Measurements from ENCODE around the gene DR1.

DR1 gene

GRCh38 chr1:93345633-93346420 is at the start of gene DR1:
Gene DR1 (plus strand): TSS chr1:93345907. CDS start chr1:93346646, 739 bp downstream.
- H3K27ac ChIP-seq (ENCODE audit: low read depth, low read length), result peak within 1 kb of the TSS; percentile 98
- peaks cover 0 to 3% of the 10 kb centered on the region in 2 donors for H3K36me3 ChIP-seq (ENCODE audit: control insufficient read depth in 1 of 2, insufficient read depth in 2 of 2, low read length in 2 of 2)
- no peaks in the 10 kb centered on the region for H3K9me3 ChIP-seq (ENCODE audit: control insufficient read depth in 1 of 2, low read length in 2 of 2)
- H3K9ac ChIP-seq (ENCODE audit: low read depth in 1 of 2, low read length in 2 of 2), result peak within 1 kb of the TSS; percentile 92 to 98
- H3K4me3 ChIP-seq (ENCODE audit: low read depth in 1 of 2, low read length in 2 of 2), result peak within 1 kb of the TSS; percentile 96 to 97
- H3K4me1 ChIP-seq (ENCODE audit: control insufficient read depth in 1 of 2, insufficient read depth in 2 of 2, low read length in 2 of 2), result peaks cover 16 to 25% of the 10 kb centered on the region in 2 donors
- no peaks in the 10 kb centered on the region for H3K27me3 ChIP-seq (ENCODE audit: control insufficient read depth in 1 of 2, insufficient read depth in 2 of 2, low read length in 2 of 2)

- Histone ChIP-seq H3K9ac (ENCODE audit: low read depth in 1 of 2, low read length in 2 of 2) (no peak overlapping the region), H3K36me3 (ENCODE audit: control insufficient read depth in 1 of 2, insufficient read depth in 2 of 2, low read length in 2 of 2) (no peaks in the 10 kb centered on the region), H3K27ac (ENCODE audit: low read depth, low read length) (no peak overlapping the region), H3K9me3 (ENCODE audit: control insufficient read depth in 1 of 2, low read length in 2 of 2) (no peaks in the 10 kb centered on the region), H3K27me3 (ENCODE audit: control insufficient read depth in 1 of 2, insufficient read depth in 2 of 2, low read length in 2 of 2) (no peaks in the 10 kb centered on the region), H3K4me3 (ENCODE audit: low read depth in 1 of 2, low read length in 2 of 2) (no peak overlapping the region), H3K4me1 (ENCODE audit: control insufficient read depth in 1 of 2, insufficient read depth in 2 of 2, low read length in 2 of 2) (no peaks in the 10 kb centered on the region)
These were observed 49.1 kb upstream of the DR1 start for GRCh38 chr1:93296555-93297154.

GRCh38 chr1:93301131-93301530 is 44.6 kb upstream of the DR1 start:
- Histone ChIP-seq H3K9me3 (ENCODE audit: control insufficient read depth in 1 of 2, low read length in 2 of 2) (no peaks in the 10 kb centered on the region), H3K4me3 (ENCODE audit: low read depth in 1 of 2, low read length in 2 of 2) (no peak overlapping the region), H3K4me1 (ENCODE audit: control insufficient read depth in 1 of 2, insufficient read depth in 2 of 2, low read length in 2 of 2) (no peaks in the 10 kb centered on the region), H3K27ac (ENCODE audit: low read depth, low read length) (no peak overlapping the region), H3K9ac (ENCODE audit: low read depth in 1 of 2, low read length in 2 of 2) (no peak overlapping the region), H3K36me3 (ENCODE audit: control insufficient read depth in 1 of 2, insufficient read depth in 2 of 2, low read length in 2 of 2) (no peaks in the 10 kb centered on the region), H3K27me3 (ENCODE audit: control insufficient read depth in 1 of 2, insufficient read depth in 2 of 2, low read length in 2 of 2) (no peaks in the 10 kb centered on the region)

GRCh38 chr1:93302078-93302477 is 43.6 kb upstream of the DR1 start:
- Histone ChIP-seq H3K27me3 (ENCODE audit: control insufficient read depth in 1 of 2, insufficient read depth in 2 of 2, low read length in 2 of 2) (no peaks in the 10 kb centered on the region), H3K9ac (ENCODE audit: low read depth in 1 of 2, low read length in 2 of 2) (no peak overlapping the region), H3K36me3 (ENCODE audit: control insufficient read depth in 1 of 2, insufficient read depth in 2 of 2, low read length in 2 of 2) (no peaks in the 10 kb centered on the region), H3K27ac (ENCODE audit: low read depth, low read length) (no peak overlapping the region), H3K9me3 (ENCODE audit: control insufficient read depth in 1 of 2, low read length in 2 of 2) (no peaks in the 10 kb centered on the region), H3K4me3 (ENCODE audit: low read depth in 1 of 2, low read length in 2 of 2) (no peak overlapping the region), H3K4me1 (ENCODE audit: control insufficient read depth in 1 of 2, insufficient read depth in 2 of 2, low read length in 2 of 2) (no peaks in the 10 kb centered on the region)

GRCh38 chr1:93304716-93305138 is 41.0 kb upstream of the DR1 start:
- Histone ChIP-seq H3K27ac (ENCODE audit: low read depth, low read length) (no peak overlapping the region), H3K4me3 (ENCODE audit: low read depth in 1 of 2, low read length in 2 of 2) (no peak overlapping the region), H3K9ac (ENCODE audit: low read depth in 1 of 2, low read length in 2 of 2) (no peak overlapping the region), H3K27me3 (ENCODE audit: control insufficient read depth in 1 of 2, insufficient read depth in 2 of 2, low read length in 2 of 2) (no peaks in the 10 kb centered on the region), H3K4me1 (ENCODE audit: control insufficient read depth in 1 of 2, insufficient read depth in 2 of 2, low read length in 2 of 2) (no peaks in the 10 kb centered on the region), H3K9me3 (ENCODE audit: control insufficient read depth in 1 of 2, low read length in 2 of 2) (no peaks in the 10 kb centered on the region), H3K36me3 (ENCODE audit: control insufficient read depth in 1 of 2, insufficient read depth in 2 of 2, low read length in 2 of 2) (no peaks in the 10 kb centered on the region)

GRCh38 chr1:93306920-93307319 is 38.8 kb upstream of the DR1 start:
- Histone ChIP-seq H3K27me3 (ENCODE audit: control insufficient read depth in 1 of 2, insufficient read depth in 2 of 2, low read length in 2 of 2) (no peaks in the 10 kb centered on the region), H3K9me3 (ENCODE audit: control insufficient read depth in 1 of 2, low read length in 2 of 2) (no peaks in the 10 kb centered on the region), H3K36me3 (ENCODE audit: control insufficient read depth in 1 of 2, insufficient read depth in 2 of 2, low read length in 2 of 2) (no peaks in the 10 kb centered on the region), H3K27ac (ENCODE audit: low read depth, low read length) (no peak overlapping the region), H3K9ac (ENCODE audit: low read depth in 1 of 2, low read length in 2 of 2) (no peak overlapping the region), H3K4me1 (ENCODE audit: control insufficient read depth in 1 of 2, insufficient read depth in 2 of 2, low read length in 2 of 2) (no peaks in the 10 kb centered on the region), H3K4me3 (ENCODE audit: low read depth in 1 of 2, low read length in 2 of 2) (no peak overlapping the region)

GRCh38 chr1:93313026-93313425 is 32.7 kb upstream of the DR1 start:
- no peaks in the 10 kb centered on the region for H3K9me3 ChIP-seq (ENCODE audit: control insufficient read depth in 1 of 2, low read length in 2 of 2)
- H3K27ac ChIP-seq (ENCODE audit: low read depth, low read length), result no peak overlapping the region
- no peaks in the 10 kb centered on the region for H3K36me3 ChIP-seq (ENCODE audit: control insufficient read depth in 1 of 2, insufficient read depth in 2 of 2, low read length in 2 of 2)
- H3K9ac ChIP-seq (ENCODE audit: low read depth in 1 of 2, low read length in 2 of 2), result no peak overlapping the region
- no peaks in the 10 kb centered on the region for H3K4me1 ChIP-seq (ENCODE audit: control insufficient read depth in 1 of 2, insufficient read depth in 2 of 2, low read length in 2 of 2)
- H3K27me3 ChIP-seq (ENCODE audit: control insufficient read depth in 1 of 2, insufficient read depth in 2 of 2, low read length in 2 of 2), result no peaks in the 10 kb centered on the region
- H3K4me3 ChIP-seq (ENCODE audit: low read depth in 1 of 2, low read length in 2 of 2), result no peak overlapping the region

- Histone ChIP-seq H3K36me3 (ENCODE audit: control insufficient read depth in 1 of 2, insufficient read depth in 2 of 2, low read length in 2 of 2) (no peaks in the 10 kb centered on the region), H3K27ac (ENCODE audit: low read depth, low read length) (no peak overlapping the region), H3K27me3 (ENCODE audit: control insufficient read depth in 1 of 2, insufficient read depth in 2 of 2, low read length in 2 of 2) (no peaks in the 10 kb centered on the region), H3K4me3 (ENCODE audit: low read depth in 1 of 2, low read length in 2 of 2) (no peak overlapping the region), H3K9me3 (ENCODE audit: control insufficient read depth in 1 of 2, low read length in 2 of 2) (no peaks in the 10 kb centered on the region), H3K4me1 (ENCODE audit: control insufficient read depth in 1 of 2, insufficient read depth in 2 of 2, low read length in 2 of 2) (peaks cover 0 to 6% of the 10 kb centered on the region in 2 donors), H3K9ac (ENCODE audit: low read depth in 1 of 2, low read length in 2 of 2) (no peak overlapping the region)
These were observed 28.5 kb upstream of the DR1 start for GRCh38 chr1:93317207-93317606.

GRCh38 chr1:93317943-93318342 is 27.8 kb upstream of the DR1 start:
- H3K9me3 ChIP-seq (ENCODE audit: control insufficient read depth in 1 of 2, low read length in 2 of 2), result no peaks in the 10 kb centered on the region
- H3K4me3 ChIP-seq (ENCODE audit: low read depth in 1 of 2, low read length in 2 of 2), result no peak overlapping the region
- H3K27ac ChIP-seq (ENCODE audit: low read depth, low read length), result no peak overlapping the region
- peaks cover 0 to 14% of the 10 kb centered on the region in 2 donors for H3K4me1 ChIP-seq (ENCODE audit: control insufficient read depth in 1 of 2, insufficient read depth in 2 of 2, low read length in 2 of 2)
- no peak overlapping the region for H3K9ac ChIP-seq (ENCODE audit: low read depth in 1 of 2, low read length in 2 of 2)
- H3K36me3 ChIP-seq (ENCODE audit: control insufficient read depth in 1 of 2, insufficient read depth in 2 of 2, low read length in 2 of 2), result no peaks in the 10 kb centered on the region
- no peaks in the 10 kb centered on the region for H3K27me3 ChIP-seq (ENCODE audit: control insufficient read depth in 1 of 2, insufficient read depth in 2 of 2, low read length in 2 of 2)

GRCh38 chr1:93321720-93322119 is 24.0 kb upstream of the DR1 start:
- peaks cover 0 to 25% of the 10 kb centered on the region in 2 donors for H3K4me1 ChIP-seq (ENCODE audit: control insufficient read depth in 1 of 2, insufficient read depth in 2 of 2, low read length in 2 of 2)
- no peaks in the 10 kb centered on the region for H3K36me3 ChIP-seq (ENCODE audit: control insufficient read depth in 1 of 2, insufficient read depth in 2 of 2, low read length in 2 of 2)
- no peak overlapping the region for H3K9ac ChIP-seq (ENCODE audit: low read depth in 1 of 2, low read length in 2 of 2)
- no peaks in the 10 kb centered on the region for H3K9me3 ChIP-seq (ENCODE audit: control insufficient read depth in 1 of 2, low read length in 2 of 2)
- H3K4me3 ChIP-seq (ENCODE audit: low read depth in 1 of 2, low read length in 2 of 2), result no peak overlapping the region
- no peaks in the 10 kb centered on the region for H3K27me3 ChIP-seq (ENCODE audit: control insufficient read depth in 1 of 2, insufficient read depth in 2 of 2, low read length in 2 of 2)
- H3K27ac ChIP-seq (ENCODE audit: low read depth, low read length), result no peak overlapping the region

All from duodenal mucosa (tissue), 2 donors.